Astrocyte of the hippocampus (primary cell): Measurements from ENCODE around the gene DCAF8.

Experiments
- DNase-seq: peaks from one replicate; pipeline ENCODE4 v3.0.0; 2011; ENCODE audit warnings: low read depth, low spot score

The DCAF8 gene

GRCh38 chr1:160205242-160206035, 56.9 kb downstream of the DCAF8 start, which contains the start of gene PEA15:
PEA15 (plus strand) TSS chr1:160205384; CDS start chr1:160211545, 6,161 bp downstream.
- DNase-seq, result peak; percentile 90

DNA sequence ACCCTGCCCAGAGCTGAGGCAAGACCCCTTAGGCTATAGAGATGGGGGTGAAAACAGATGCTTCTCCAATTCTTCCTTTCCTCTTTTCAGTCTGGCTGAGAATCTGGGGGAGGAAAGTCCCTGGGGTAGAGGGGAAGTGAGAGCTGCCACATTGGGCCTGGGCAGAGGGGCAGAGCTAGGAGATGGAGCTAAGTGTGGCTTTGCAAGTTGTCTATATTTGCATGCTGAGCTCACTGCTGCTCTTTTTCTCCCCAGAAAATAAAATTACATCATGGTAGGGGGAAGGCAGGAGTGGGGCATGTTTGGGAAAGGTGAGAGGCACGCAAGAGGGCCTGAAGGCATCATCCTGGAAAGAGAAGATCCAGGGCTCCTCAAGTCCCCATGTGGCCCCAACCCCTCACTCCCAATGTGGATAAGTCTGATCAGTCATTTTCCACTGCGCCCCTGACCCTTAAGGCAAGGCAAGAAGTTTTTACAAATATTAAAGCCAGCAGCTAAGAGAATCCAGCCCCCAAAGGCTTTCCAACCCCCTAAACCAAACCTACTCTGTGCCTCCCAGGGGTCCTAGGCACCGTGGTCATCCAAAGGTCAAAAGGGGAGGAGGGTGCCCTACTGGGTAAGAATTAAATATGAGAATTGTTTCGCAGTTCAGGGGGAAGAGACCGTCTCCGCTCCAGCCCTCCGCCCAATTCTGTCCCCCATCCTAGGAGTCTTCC, 57.7 kb downstream of the DCAF8 start:
- DNase-seq, result no peak

GRCh38 chr1:160200786-160201185, 61.6 kb downstream of the DCAF8 start:
- no peak for DNase-seq

DNA sequence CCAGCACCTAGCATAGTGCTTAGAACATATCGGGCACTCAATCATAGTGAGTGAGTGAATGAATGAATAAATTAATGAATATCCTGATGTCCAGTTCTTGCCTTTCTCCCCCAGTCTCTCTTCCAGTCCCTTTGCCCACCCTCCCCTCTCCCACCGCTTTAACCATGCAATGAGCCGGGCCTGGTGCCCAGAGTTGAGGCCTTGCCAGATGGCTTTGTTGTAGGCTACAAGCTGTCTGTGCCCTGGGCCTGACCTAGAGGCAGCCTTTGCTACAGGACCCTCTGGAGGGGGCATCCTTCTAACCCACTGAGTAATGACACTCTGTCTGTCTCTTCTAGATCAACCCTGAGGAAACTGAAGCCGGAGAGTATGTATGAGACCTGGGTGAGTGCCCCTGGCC, 65.1 kb downstream of the DCAF8 start:
- DNase-seq, result no peak

GRCh38 chr1:160196143-160196542, 66.2 kb downstream of the DCAF8 start:
- DNase-seq, result no peak

GRCh38 chr1:160194737-160195059, 67.7 kb downstream of the DCAF8 start:
- DNase-seq, result no peak

DNA sequence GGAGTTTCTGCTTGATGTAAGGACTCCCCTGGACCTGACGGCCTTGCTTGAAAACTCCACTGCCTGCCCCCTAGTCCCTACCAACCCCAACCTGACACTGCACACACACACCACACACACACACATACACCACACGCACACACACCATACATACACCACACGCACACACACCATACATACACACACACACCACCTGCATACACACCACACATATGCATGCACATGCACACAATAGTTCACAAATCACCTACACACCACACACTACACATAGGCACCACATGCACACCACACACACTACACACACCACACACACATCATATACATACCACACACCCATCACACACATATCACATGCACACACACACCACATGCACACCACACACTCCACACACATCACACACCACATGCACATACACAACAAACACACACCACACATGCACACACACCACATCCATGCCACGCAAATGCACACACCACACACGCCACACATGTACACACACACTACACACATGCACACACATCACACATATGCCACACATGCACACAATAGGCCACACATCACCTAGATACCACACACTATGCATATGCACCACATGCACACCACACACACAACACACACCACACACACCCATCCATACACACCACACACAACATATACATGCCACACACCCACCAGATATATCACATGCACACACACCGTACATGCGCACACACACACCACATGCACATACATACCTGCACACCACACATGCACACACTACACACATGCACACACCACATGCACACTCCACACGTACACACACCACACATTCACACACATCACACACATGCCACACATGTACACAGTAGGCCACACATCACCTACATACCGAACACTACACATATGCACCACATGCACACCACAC, 68.3 kb downstream of the DCAF8 start:
- no peak for DNase-seq

GRCh38 chr1:160193091-160193819, 69.1 kb downstream of the DCAF8 start:
- DNase-seq, result peak; percentile 94

GRCh38 chr1:160192234-160192633, 70.1 kb downstream of the DCAF8 start:
- DNase-seq, result peak; percentile 32

DNA sequence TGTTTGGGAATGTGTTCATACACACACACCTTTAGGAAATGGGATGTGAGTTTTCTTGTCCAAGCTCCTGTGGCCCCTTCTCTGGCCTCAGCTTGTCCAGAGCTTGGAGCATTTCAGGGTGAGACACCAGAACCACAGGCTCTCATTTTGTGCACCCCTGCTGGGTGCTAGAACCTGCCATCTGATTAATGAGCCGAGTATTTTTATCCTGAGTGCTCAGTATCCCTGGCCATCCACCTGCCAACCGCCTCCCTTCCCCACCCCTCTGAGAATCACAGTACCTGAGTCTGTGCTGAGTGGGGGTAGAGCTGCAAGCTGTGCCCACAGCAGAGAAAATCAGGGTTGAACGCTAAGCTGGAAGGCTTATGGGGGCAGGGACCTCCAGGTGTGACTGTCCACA, 70.6 kb downstream of the DCAF8 start:
- no peak for DNase-seq

GRCh38 chr1:160189649-160190625, 72.4 kb downstream of the DCAF8 start, which contains the start of gene CASQ1:
CASQ1 (plus strand) TSS chr1:160190575; CDS start chr1:160190752, 177 bp downstream.
- DNase-seq, result peak; percentile 86

DNA sequence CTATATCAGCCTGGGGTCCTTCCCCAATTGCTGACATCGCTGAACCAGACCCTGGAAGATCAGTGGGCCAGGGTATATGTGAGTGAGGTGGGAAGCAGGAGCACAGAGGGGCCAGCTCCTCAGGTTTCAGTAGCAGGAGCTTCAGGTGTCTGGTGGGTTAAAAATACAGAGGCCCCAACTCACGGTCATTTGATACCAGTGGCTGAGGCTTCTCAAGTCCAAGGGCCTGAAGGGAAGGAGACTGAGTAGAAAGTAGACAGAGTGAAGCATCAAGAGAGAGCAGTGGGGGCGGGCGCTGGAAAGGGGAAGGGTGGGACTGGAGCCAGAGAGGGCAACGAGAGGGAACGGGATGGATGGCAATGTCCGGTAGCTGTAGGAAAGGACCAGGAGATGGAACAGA, 74.0 kb downstream of the DCAF8 start:
- DNase-seq, result no peak

DNA sequence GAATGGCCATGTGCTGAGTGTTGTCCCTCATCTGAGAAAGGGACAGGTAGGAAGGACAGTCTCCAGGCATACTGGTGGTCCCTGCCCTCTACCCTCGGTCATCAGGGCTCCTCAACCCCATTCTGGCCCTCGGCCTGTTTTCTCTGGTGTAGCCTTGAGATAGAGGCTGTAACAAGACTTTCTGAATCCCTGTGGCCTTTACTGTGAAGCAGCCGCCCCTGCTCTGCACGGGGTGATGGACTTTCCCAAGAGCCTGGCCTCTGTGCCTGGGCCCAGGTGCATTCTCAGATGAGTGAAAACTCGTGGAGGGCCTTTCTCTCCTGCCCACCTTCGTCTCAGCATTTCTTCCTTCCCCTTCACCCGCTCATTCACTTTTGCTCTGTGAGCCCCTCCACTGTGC, 74.9 kb downstream of the DCAF8 start:
- no peak for DNase-seq

DNA sequence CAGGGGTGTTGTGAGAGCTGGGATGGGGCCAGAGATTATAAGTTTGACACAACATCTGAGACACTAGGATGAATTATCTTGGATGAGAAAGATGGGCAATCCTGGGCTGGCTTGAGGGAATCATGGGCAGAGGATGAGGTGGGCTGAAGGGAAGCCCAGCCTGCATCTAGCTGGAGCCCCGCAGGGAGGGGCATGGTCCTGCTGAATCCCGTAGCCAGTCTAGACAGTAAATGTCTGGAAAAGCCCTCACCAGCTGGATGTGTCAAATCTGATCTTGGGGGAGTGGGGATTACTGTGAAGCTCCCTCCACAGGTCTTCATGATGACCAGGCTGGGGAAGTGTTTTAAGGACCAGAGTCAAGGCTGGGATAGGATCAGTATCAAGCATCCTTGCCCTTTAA, 75.6 kb downstream of the DCAF8 start:
- DNase-seq, result no peak

GRCh38 chr1:160186246-160186645, 76.1 kb downstream of the DCAF8 start:
- DNase-seq, result no peak

DNA sequence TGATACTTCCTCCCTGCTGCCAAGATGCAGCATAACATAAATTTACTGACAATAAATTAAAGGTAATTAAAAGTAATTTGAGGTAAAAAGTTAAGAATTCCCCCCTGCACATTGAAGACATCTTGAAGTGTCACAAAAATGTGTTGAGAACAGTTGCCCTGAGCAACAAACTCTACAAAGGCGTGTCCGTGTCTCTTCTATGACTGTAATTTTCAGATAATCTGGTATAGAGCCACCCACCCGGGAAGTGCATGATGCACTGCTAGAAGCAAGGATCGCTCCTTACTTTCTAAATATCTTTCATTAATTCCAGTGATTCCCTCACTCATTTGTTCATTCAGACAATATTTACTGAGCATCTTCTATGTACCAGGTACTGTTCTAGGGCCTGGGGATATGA, 83.0 kb downstream of the DCAF8 start:
- DNase-seq, result no peak

- no peak for DNase-seq
These were observed 83.6 kb downstream of the DCAF8 start for GRCh38 chr1:160178731-160179130.

- DNase-seq, result no peak
These were observed 84.7 kb downstream of the DCAF8 start for GRCh38 chr1:160177667-160178066.

- no peak for DNase-seq
These were observed 85.1 kb downstream of the DCAF8 start for GRCh38 chr1:160177231-160177630.

GRCh38 chr1:160171980-160172379, 90.4 kb downstream of the DCAF8 start:
- DNase-seq, result peak; percentile 70
